GM18508 (cell line): Measurements from ENCODE around the gene AMZ2.
"Not testable (repeated sequence)": the region's sequence is repeated elsewhere in the genome, so short reads cannot be mapped to it uniquely, and the experiment has no call there.

ENCODE experiments used
- ATAC-seq: cut with Tn5 transposase; IDR thresholded peaks from one replicate; pipeline ENCODE4 v1.9.1; 2021; ENCODE audit warnings: moderate number of reproducible peaks; ENCODE audit not compliant: insufficient read depth, unreplicated experiment

The AMZ2 gene, protein sequence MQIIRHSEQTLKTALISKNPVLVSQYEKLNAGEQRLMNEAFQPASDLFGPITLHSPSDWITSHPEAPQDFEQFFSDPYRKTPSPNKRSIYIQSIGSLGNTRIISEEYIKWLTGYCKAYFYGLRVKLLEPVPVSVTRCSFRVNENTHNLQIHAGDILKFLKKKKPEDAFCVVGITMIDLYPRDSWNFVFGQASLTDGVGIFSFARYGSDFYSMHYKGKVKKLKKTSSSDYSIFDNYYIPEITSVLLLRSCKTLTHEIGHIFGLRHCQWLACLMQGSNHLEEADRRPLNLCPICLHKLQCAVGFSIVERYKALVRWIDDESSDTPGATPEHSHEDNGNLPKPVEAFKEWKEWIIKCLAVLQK

DNA sequence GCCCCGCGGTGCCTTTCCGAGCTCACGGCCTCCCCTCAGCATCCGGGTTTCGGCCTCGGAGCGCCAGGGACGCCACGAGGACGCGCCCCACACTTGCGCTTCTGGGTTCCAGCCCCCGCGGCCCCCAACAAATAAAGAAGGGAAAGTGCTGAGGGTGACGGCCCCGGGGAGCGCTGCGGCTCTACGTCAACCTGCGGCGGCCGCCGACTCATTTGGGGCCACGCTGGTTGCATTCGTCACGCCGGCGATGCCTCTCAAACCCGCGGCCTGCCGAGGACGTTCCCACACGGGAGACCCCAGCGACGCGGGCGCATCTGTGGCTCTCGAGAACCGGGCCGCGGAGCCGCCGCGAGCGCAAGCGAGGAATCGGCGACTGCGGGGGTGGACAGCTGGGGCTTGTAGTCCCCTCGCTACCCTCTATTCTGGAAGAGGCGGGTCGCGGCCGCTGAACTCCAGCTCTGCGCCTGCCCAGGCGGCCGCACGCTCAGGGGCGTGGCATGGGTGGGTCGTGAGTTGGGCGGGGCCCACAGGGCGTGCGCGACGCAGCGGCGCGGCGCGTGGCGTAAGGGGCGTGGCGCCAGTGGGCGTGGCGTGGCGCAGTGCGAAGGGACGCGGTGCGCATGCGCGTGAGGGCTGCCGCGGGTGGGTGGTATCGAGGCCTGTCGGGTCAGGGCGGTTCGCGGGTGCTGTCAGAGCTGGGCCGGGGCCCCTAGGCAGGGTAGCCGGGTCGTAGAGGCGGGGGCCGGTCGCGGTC lies at the start of gene AMZ2:
TSS of gene AMZ2 (plus strand) at position 599 of the 754 bp plus-strand sequence. CDS start 2,145 bp downstream, outside the sequence.
- peak; percentile 58 for ATAC-seq

DNA sequence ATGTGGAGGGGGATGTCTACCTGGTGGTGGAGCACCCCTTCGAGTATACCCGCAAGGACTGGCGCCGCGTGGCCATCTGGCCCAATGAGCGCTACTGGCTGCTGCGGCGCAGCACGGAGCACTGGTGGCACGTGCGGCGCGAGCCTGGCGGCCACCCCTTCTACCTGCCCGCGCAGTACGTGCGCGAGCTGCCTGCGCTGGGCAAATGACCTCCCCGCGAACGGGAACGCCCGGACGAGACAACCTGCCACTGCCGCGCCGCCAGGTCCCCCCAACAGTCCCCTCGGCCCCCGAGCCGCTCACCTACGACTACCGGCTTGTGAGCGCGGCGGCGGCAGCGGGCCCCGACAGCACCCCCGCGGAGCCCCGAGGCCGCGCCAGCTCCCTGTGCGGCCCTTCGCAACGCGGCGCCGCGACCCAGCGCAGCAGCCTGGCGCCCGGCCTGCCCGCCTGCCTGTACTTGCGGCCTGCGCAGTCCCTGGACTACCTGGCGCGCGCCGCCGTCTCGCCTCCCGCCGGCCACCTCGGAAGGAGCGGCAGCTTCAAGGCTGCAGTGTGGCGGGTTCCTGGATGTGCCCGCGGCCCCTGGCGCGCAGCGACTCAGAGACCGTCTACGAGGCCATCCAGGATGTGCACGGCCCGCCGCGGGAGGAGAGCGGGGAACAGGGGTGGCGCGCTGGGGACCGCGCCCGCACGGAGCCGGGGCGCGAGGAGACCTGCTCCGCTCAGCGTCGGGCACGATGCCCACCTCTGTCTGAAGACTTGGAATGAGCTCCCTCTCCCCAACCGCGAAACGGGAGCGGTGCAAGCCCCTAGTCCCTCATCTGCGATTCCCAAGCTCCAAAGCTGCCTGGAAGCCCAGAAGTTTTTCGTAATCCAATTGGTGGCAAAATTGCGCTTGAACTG lies 48.7 kb upstream of the AMZ2 start:
- no peak for ATAC-seq

DNA sequence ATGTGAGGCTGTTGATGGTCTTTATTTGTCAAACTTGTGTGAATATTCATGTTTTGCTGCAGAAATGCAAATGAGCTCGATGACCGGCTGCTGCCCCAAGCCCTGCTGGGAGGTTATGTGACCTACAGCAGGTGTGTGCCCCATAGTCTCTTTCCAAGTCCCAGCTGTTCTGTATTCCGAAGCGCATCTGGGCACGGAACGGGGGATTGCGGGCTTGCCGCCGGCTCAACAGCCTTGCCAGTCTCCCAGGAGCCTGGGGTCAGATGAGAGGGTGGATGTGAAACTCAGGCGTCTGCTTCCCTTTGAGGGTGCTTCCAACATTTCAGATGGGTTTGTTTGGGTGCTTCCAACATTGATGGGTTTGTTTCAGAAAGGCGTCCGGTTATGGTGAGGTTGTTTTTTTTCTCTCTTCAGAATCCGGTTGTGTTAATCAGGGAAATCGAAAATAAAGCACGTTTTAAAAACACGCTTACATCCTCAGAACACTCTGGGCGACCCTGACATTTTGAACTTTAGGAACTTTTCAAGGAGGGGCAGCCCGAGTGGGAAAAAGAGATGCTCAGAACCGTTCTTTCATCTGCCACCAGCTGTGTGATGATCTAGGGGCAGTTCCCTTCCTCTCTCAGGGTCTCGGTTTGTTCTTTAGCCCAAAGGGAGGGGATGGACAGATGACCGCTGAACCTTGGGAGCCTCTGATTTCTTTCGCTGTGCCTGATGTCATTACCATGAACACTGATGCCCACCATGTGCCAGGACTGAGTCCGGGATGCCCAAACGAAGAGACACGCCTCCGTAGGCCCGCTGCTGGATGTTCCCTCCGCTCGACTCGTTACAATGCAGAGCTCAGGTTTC lies 47.8 kb upstream of the AMZ2 start:
- no peak for ATAC-seq

DNA sequence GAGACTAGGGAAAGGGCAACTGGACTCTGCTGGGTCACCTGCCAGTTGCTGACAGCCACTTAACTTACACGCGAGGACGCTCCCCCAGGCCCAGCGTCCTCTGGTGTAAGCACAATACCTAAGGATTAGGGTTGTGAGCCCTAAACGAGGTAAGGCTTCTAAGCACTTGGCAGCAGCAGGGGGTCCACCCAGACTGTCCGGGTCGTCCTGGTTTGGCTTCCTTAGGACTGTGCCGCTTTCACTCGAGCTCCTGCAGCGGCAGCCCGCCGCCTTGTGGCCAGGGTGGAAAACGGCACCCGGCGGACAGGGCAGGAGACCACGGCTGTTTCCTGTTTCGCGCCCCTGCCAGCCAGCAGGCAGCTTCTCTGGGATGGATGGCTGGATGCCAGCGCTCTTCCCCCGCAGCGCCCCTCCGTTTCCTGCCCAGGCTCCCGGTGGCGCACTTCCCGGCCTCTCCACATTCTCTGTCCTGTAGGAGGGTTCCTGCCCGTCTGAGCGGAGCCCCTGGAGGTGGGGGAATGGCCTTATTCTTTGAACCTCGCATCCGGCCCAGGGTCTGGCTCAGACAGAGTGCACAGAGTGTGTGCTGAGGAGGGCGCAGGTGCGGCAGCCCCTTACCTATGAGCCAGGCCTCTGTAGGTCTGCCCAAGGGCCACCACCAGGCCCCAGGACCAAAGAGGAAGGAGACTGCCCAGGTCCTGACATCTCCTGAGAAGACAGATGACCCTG lies 47.0 kb upstream of the AMZ2 start:
- ATAC-seq, result no peak

DNA sequence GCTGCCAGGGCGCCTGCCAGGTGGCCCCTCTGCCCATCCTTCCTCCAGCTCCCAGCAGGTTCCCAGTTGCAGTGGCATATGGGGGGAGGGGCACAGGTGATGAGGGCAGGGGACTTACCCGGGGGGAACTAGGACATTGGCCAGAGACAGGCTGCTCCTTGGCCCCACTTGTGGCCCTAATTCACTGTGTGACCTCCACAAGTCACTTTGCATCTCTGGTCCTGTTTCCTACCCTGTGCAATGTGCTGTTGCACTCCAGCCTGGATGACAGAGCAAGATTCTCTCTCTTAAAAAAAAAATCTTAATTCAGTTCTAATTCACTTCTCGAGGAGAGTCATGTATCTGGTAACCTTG lies 46.4 kb upstream of the AMZ2 start:
- not testable (repeated sequence) for ATAC-seq

DNA sequence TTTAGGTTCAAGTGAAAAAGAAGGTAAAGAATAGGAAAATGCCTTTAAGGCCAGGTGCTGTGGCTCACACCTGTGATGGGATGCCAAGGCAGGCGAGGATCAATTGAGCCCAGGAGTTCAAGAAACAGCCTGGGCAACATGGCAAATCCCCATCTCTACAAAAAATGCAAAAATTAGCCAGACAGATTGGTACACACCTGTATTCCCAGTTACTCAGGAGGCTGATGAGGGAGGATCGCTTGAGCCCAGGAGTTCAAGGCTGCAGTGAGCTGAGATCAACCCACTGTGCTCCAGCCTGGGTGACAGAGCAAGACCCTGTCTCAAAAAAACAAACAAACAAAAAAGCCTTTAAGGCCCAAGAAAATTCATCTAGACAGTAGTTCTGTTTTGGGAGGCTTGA lies 45.5 kb upstream of the AMZ2 start:
- ATAC-seq, result not testable (repeated sequence)

DNA sequence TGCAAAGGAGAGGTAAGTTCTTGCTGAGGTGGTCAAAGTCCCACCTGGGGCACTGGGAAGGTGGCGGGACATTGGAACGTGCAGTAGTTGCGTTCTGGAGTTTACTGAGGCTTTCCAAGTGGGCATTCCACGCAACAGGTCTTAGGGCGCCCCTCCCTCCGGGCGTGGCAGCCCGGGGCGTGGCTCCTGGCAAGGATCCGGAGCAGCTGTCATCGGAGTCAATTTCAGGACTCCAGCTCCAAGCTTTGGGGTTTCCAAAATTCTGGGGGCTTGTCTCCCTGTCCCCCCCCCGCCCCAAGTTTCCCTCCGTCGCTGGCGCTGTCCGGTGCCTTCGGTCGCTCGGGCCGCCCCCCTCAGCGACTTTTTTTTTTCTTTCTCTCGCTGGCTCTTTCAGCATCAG lies 43.1 kb upstream of the AMZ2 start:
- no peak for ATAC-seq

DNA sequence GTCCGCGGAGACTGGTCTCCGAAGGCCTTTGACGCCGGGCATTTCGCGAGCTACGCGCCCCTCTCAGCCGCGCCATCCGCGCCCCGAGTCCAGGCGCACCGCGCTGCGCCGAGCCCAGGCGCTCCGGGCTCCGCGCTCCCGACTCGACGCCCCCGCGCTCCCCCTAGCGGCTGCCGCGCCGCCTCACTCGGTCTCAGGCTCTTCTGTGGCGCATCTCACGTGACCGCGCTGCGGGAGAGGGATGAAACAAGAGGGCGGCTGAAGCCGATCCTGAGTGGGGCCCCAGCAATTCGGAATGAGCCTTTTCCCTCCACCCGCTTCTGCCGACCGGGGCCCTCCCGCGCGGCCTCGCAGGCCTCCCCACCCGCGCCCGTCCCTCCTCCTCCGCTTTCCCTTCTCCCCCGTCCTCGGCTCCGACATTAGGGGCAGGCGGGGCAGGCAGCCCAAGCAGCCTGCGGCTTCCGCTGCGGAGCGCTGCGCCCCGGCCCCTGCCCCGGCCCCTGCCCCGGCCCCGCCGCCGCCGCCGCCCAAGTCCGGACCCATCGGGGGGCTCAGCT lies 42.5 kb upstream of the AMZ2 start:
- ATAC-seq, result peak; percentile 77

DNA sequence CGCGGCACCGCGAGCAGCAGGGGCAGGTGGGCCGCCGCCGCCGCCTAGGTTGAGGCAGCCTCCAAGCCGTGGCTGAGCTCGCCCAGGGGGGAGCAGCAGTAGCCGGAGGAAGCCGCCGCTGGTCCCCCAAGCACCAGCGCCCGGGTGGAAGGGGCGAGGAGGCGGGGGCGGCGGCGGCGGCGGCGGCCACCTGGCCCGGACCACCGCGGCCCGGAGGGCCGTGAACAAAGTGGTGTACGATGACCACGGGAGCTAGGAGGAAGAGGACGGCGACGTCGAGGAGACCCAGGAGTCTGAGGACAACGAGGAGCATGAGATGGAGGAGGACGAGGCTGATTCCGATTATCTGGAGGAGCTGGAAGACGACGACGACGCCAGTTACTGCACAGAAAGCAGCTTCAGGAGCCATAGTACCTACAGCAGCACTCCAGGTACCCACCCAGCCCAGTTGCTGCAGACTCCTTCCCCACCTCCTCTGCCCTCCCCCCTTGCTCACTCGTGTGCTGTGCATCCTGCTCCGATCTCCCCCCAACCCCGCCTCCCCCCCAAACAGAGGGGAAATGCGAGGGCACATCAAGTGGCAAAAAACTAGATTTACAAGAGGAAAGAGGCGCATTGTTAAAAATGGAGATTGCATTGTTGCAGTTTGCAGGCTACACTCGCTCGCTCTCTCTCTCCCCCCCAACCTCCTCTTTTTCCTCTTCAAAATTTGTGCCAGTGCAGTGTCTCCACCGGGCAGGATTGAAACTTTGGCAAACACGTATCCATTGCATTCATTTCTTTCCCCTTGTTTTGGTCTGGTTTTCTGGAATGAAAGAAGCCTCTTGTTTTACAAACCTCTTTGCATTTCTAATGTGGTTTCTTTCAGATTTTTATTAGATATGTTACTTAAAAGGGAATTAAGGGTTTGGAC lies 41.8 kb upstream of the AMZ2 start:
- ATAC-seq, result peak; percentile 2

DNA sequence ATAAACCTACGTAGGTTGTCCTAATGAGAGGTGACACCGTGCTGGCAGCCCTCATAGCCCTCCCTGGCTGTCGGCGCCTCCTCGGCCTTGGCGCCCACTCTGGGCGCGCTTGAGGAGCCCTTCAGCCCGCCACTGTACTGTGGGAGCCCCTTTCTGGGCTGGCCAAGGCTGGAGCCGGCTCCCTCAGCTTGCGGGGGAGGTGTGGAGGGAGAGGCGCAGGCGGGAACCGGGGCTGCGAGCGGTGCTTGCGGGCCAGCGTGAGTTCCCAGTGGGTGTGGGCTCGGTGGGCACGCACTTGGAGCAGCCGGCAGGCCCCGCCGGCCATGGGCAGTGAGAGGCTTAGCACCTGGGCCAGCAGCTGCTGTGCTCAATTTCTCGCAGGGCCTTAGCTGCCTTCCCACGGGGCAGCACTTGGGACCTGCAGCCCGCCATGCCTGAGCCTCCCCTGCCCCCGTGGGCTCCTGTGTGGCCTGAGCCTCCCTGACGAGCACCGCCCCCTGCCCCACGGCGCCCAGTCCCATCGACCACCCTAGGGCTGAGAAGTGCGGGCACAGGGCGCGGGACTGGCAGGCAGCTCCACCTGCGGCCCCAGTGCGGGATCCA lies 40.1 kb upstream of the AMZ2 start:
- ATAC-seq, result no peak

DNA sequence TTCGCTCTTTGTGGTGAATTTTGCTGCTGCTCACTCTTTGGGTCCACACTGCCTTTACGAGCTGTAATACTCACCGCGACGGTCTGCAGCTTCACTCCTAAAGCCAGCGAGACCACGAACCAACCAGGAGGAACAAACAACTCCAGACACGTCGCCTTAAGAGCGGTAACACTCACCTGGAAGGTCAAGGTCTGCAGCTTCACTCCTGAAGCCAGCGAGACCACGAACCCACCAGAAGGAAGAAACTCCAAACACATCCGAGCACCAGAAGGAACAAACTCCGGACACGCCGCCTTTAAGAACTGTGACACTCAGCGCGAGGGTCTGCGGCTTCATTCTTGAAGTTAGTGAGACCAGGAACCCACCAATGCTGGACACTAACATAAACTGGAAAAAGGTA lies 39.2 kb upstream of the AMZ2 start:
- not testable (repeated sequence) for ATAC-seq

DNA sequence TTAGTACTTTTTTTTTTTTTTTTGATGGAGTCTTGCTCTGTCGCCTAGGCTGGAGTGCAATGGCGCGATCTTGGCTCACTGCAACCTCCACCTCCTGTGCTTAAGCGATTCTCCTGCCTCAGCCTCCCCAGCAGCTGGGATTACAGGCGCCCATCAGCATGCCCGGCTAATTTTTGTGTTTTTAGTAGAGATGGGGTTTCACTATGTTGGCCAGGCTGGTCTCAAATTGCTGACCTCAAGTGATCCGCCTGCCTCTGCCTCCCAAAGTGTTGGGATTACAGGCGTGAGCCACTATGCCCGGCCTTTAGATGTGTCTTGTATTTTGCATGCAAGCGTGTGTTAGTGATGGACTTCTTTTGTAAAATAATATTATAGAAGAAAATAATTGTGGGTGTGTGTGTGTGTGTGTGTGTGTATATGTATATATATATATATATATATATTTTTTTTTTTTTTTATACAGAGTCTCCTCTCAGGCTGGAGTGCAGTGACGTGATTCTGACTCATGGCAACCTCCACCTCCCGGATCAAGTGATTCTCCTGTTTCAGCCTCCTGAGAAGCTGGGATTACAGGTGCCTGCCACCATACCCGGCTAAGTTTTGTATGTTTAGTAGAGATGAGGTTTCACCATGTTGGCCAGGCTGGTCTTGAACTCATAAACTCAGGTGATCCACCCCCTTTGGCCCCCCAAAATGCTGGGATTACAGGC lies 38.5 kb upstream of the AMZ2 start:
- ATAC-seq, result not testable (repeated sequence)

DNA sequence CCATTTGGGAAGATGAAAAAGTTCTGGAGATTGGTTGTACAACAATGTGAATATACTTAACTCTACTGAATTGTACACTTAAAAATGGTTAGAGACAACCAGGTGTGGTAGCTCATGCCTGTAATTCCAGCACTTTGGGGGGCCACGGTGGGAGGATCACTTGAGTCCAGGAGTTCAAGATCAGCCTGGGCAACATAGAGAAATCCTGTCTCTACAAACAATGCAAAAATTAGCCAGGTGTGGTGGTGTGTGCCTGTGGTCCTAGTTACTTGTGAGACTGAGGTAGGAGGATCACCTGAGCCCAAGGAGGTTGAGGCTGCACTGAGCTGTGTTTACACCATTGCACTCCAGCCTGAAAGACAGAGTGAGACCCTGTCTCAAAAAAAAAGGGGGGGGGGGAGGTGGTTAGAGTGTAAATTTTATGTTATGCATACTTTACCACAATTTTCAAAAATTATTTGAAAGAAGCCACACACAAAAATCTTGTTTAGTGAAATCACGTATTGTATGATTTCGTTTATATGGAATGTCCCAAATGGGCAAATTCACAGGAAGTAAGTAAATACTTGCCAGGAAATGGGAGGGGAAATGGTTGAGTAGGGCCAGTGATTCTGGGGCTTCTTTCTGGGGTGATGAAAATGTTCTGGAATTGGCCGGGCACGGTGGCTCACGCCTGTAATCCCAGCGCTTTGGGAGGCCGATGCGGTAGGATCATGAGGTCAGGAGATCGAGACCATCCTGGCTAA lies 37.1 kb upstream of the AMZ2 start:
- ATAC-seq, result no peak

DNA sequence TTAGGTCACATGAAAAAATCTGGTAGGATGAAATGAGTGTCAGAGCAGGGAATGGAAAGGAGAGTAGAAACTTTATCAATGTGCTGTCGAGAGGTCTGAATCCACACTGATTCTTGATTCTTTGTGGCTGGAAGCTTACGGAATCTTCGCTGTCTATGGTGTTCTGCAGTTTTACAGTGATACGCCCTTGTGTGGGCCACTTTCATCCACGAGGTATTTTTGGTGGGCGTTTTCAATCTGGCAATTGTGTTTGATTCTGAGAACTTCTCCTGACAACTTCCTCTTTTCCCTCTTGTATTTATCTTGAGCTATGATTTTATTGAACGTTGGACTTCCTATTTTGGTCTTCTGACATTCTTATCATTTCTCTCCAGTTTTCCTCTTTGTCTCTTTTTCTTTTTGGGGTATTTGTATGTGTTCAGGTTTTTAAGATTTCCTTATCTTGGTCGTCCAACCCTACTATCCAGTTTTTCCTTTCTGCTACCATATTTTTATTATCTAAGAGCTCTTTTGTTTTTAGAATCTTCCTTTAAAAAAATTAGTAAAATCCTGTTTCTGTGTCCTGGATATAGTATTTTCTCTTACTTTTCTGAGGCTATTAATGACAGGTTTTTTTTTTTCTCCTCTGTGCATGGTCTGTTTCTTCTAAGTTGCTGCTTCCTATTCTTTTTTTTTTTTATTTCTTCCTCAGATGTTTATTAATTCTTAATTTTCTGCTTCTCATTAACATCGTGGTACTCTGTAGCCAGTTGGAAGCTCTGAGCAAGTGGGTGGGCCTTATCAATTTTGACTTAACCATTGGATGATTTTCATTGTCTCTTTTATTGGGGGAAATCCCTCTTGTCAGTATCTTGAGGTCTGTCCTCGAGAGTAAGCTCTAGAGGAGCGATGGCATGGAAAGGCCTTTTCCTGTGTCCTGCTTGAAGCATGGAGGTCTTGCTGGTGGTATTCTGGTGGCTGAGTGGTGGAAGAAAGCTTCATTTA lies 34.1 kb upstream of the AMZ2 start:
- not testable (repeated sequence) for ATAC-seq

DNA sequence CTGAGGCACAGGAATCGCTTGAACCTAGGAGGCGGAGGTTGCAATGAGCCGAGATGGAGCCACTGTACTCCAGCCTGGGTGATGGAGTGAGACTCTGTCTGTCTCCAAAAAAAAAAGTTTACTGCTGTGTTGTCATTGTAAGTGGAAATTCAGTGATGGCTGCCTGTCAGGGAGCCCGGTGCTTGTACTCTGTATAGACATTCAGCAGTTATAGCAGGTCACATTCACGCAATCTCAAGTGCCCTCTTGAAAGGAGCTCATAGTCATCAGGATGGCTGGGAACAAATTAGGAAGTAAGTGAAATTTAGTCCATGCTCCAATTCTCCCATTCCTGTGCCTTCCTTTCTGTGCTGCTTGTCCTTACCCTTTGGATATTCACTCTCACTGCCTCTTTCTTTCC lies 32.4 kb upstream of the AMZ2 start:
- not testable (repeated sequence) for ATAC-seq
